Ascending aorta (tissue), 1 donor: Measurements from ENCODE around the gene DNM1. TPM values are rescaled to one million over a fixed set of nuclear protein-coding genes. Genes with fewer than 3 reads are reported as not detected.

Source experiments
- total RNA-seq: library from RNA; depleted of rRNA; stranded (reverse); fragments of >200 nt; gene quantifications from one replicate; pipeline ENCODE4 v1.1.0, GENCODE V29; 2016

DNM1 gene
- total RNA-seq, 1 donor from 2014 or later = 31.9 TPM

Other genes starting within 250 kb of the DNM1 start
- 32.8 TPM for gene EEIG1, start 222.4 kb upstream of the DNM1 start, total RNA-seq
- gene NAIF1, start 136.1 kb upstream of the DNM1 start, total RNA-seq = 48.2 TPM
- 27.4 TPM for gene SLC25A25, start 135.1 kb upstream of the DNM1 start, total RNA-seq
- gene PTGES2, start 75.7 kb upstream of the DNM1 start, total RNA-seq = 97.2 TPM
- not detected for gene LCN2, start 53.9 kb upstream of the DNM1 start, total RNA-seq
- 389 TPM for gene BBLN, start 43.1 kb upstream of the DNM1 start, total RNA-seq
- gene CIZ1, start 11.8 kb upstream of the DNM1 start, total RNA-seq = 85.8 TPM
- gene GOLGA2, start 72.6 kb downstream of the DNM1 start, total RNA-seq = 74.9 TPM
- gene SWI5, start 72.9 kb downstream of the DNM1 start, total RNA-seq = 1.8 TPM
- 10.2 TPM for gene TRUB2, start 119.1 kb downstream of the DNM1 start, total RNA-seq
- 11.4 TPM for gene COQ4, start 119.5 kb downstream of the DNM1 start, total RNA-seq
- gene SLC27A4, start 137.1 kb downstream of the DNM1 start, total RNA-seq = 16.6 TPM
- 37.5 TPM for gene URM1, start 168.0 kb downstream of the DNM1 start, total RNA-seq
- gene CERCAM, start 217.5 kb downstream of the DNM1 start, total RNA-seq = 70.5 TPM